Hepatocyte (in vitro differentiated cells): ENCODE data around the gene ARHGEF10L. TPM values are rescaled to one million over a fixed set of nuclear protein-coding genes. Genes with fewer than 3 reads are reported as not detected.

ENCODE experiments used
- DNase-seq: peaks from one replicate; pipeline ENCODE4 v3.0.0-alpha.2; 2016; ENCODE audit warnings: low spot score
- H2AFZ ChIP-seq: fragments of 200-600 bp; sonication (generic); 2 replicates; pipeline ENCODE4 v1.6.0; 2016; ENCODE audit warnings: antibody characterized with exemption, mild to moderate bottlenecking
- H3K27ac ChIP-seq: fragments of 200-600 bp; sonication (generic); 2 replicates; pipeline ENCODE4 v1.5.1; 2016; ENCODE audit warnings: mild to moderate bottlenecking
- H3K27me3 ChIP-seq: fragments of 200-600 bp; sonication (generic); 2 replicates; pipeline ENCODE4 v1.6.1; 2016
- H3K36me3 ChIP-seq: fragments of 200-600 bp; sonication (generic); replicated peaks from 2 replicates; pipeline ENCODE4 v1.5.1; 2016; ENCODE audit warnings: low read depth; ENCODE audit not compliant: insufficient read depth
- H3K4me1 ChIP-seq: fragments of 200-600 bp; sonication (generic); 2 replicates; pipeline ENCODE4 v1.5.1; 2016; ENCODE audit warnings: mild to moderate bottlenecking, moderate library complexity; ENCODE audit not compliant: insufficient read depth
- H3K4me2 ChIP-seq: fragments of 200-600 bp; sonication (generic); 2 replicates; pipeline ENCODE4 v1.6.0; 2016
- H3K4me3 ChIP-seq: fragments of 200-600 bp; sonication (generic); 2 replicates; pipeline ENCODE4 v1.5.1; 2016; ENCODE audit warnings: mild to moderate bottlenecking
- H3K79me2 ChIP-seq: fragments of 200-600 bp; sonication (generic); 2 replicates; pipeline ENCODE4 v1.6.0; 2017; ENCODE audit warnings: mild to moderate bottlenecking
- H3K9me2 ChIP-seq: fragments of 200-600 bp; sonication (generic); replicated peaks from 2 replicates; pipeline ENCODE4 v1.6.0; 2017; ENCODE audit warnings: mild to moderate bottlenecking; ENCODE audit not compliant: insufficient read depth
- H3K9me3 ChIP-seq: fragments of 200-600 bp; sonication (generic); 2 replicates; pipeline ENCODE4 v1.5.1; 2016; ENCODE audit warnings: low read depth, mild to moderate bottlenecking
- H4K20me1 ChIP-seq: fragments of 200-600 bp; sonication (generic); 2 replicates; pipeline ENCODE4 v1.6.0; 2016; ENCODE audit warnings: mild to moderate bottlenecking; ENCODE audit not compliant: insufficient read depth, poor library complexity, severe bottlenecking
- EZH2 ChIP-seq: fragments of 200-600 bp; sonication (generic); IDR thresholded peaks from 2 replicates; pipeline ENCODE4 v1.6.1; 2016; ENCODE audit warnings: antibody characterized with exemption, mild to moderate bottlenecking, borderline replicate concordance
- EZH2phosphoT487 ChIP-seq: fragments of 200-600 bp; sonication (generic); IDR thresholded peaks from one replicate; pipeline ENCODE4 v1.6.1; 2018; ENCODE audit warnings: antibody characterized with exemption, mild to moderate bottlenecking, low read depth, moderate library complexity; ENCODE audit not compliant: unreplicated experiment, severe bottlenecking
- WGBS: methylation state at CpG from one replicate; pipeline ENCODE4 v1.1.6; 2016; ENCODE audit warnings: low lambda C conversion rate; ENCODE audit errors: missing lambda C conversion rate; 5-methylcytosine and 5-hydroxymethylcytosine counted together
- polyA plus RNA-seq: library from polyadenylated mRNA; unstranded; fragments of >200 nt; fragmentation: Nextera tagmentation; extraction: Ambion mirVana; gene quantifications from 2 replicates; pipeline ENCODE4 v1.2.1, GENCODE V29; 2016
- total RNA-seq: library from RNA; depleted of rRNA; stranded (reverse); fragments of >200 nt; gene quantifications from 2 replicates; pipeline ENCODE4 v1.2.3, GENCODE V29; 2014
- TF ChIP-seq, protein P1 (sequence below): fragments of 200-600 bp; sonication (generic); IDR thresholded peaks from 2 replicates; pipeline ENCODE4 v1.5.1; 2016; ENCODE audit warnings: antibody characterized with exemption, mild to moderate bottlenecking; ENCODE audit not compliant: poor library complexity

Gene ARHGEF10L
- total and polyA plus RNA-seq, 2 experiments from 2014 or later = 40.4 to 48.3 TPM

DNA sequence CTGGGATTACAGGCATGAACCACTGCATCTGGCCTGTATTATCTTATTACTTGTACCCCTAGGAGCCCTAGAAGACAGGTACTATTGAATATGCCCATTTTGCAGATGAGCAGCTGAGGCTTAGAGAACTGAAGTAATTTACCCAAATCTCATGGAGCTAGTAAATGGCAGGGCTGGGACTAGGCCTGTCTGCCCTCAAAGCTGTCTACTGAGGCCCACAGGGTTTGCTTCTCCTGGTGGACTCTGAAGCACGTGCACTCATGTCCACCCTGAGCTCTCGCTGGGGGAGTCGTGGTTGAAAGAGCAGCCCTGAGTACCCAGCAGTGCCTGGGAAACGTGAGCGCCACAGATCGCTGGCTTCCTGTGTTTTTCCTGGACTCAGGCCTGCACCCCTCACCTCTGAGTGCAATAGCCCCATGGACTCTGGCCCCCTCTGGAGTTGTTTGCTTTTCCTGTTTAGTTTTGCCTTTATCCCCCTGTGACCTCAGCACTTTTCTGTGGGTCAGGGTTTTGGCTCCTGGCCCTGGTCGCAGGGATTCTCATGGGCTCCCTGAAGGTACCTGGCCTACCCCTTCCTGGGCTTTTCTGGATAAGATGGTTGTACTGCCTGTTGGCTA lies 52.4 kb downstream of the ARHGEF10L start:
- WGBS = 59% methylated on average over 7 of the region's 7 CpGs
- Histone ChIP-seq H3K9me3 (no peaks in the 10 kb centered on the region), H4K20me1 (no peaks in the 10 kb centered on the region), H3K4me2 (no peak overlapping the region), H3K4me3 (no peak overlapping the region), H3K4me1 (peaks cover 76% of the 10 kb centered on the region), H3K79me2 (peaks cover 37% of the 10 kb centered on the region), H2AFZ (no peak overlapping the region), H3K27me3 (no peaks in the 10 kb centered on the region), H3K9me2 (no peaks in the 10 kb centered on the region), H3K27ac (peak overlapping the region; percentile 60), H3K36me3 (no peaks in the 10 kb centered on the region)
- DNase-seq = peak; percentile 58
- TF ChIP-seq EZH2phosphoT487 (no peak), EZH2 (no peak)
- TF ChIP-seq, protein P1, sequence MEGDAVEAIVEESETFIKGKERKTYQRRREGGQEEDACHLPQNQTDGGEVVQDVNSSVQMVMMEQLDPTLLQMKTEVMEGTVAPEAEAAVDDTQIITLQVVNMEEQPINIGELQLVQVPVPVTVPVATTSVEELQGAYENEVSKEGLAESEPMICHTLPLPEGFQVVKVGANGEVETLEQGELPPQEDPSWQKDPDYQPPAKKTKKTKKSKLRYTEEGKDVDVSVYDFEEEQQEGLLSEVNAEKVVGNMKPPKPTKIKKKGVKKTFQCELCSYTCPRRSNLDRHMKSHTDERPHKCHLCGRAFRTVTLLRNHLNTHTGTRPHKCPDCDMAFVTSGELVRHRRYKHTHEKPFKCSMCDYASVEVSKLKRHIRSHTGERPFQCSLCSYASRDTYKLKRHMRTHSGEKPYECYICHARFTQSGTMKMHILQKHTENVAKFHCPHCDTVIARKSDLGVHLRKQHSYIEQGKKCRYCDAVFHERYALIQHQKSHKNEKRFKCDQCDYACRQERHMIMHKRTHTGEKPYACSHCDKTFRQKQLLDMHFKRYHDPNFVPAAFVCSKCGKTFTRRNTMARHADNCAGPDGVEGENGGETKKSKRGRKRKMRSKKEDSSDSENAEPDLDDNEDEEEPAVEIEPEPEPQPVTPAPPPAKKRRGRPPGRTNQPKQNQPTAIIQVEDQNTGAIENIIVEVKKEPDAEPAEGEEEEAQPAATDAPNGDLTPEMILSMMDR = no peak

DNA sequence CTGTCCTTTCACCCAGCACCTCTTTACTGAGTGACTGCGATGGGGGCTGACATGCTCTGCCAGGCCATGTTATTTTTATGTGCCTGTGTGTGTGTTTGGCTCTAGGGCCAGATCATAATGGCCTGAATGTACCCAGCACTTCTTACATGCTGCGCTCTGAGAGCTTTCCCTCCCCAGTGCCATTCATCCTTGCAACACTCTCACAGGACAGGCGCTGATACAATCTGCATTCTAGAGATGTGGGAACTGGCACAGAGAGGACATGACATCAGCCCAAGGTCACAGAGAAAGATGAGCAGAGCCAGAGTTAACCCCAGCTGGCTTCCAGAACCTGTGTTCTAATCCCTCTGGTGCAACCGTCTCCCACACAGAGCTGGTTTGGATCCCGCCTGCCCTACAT lies 54.5 kb downstream of the ARHGEF10L start:
- no peaks in the 10 kb centered on the region for H3K9me2 ChIP-seq
- no peak overlapping the region for H2AFZ ChIP-seq
- peaks cover 62% of the 10 kb centered on the region for H3K4me1 ChIP-seq
- WGBS = 81% methylated on average over 5 of the region's 5 CpGs
- no peaks in the 10 kb centered on the region for H3K27me3 ChIP-seq
- H3K9me3 ChIP-seq = no peaks in the 10 kb centered on the region
- no peak overlapping the region for H3K27ac ChIP-seq
- H3K4me2 ChIP-seq = no peak overlapping the region
- H3K4me3 ChIP-seq = no peak overlapping the region
- no peaks in the 10 kb centered on the region for H3K36me3 ChIP-seq
- no peak for DNase-seq
- H4K20me1 ChIP-seq = no peaks in the 10 kb centered on the region
- TF ChIP-seq EZH2 (no peak), EZH2phosphoT487 (no peak)
- TF ChIP-seq, protein P1 = no peak
- H3K79me2 ChIP-seq = peaks cover 37% of the 10 kb centered on the region

DNA sequence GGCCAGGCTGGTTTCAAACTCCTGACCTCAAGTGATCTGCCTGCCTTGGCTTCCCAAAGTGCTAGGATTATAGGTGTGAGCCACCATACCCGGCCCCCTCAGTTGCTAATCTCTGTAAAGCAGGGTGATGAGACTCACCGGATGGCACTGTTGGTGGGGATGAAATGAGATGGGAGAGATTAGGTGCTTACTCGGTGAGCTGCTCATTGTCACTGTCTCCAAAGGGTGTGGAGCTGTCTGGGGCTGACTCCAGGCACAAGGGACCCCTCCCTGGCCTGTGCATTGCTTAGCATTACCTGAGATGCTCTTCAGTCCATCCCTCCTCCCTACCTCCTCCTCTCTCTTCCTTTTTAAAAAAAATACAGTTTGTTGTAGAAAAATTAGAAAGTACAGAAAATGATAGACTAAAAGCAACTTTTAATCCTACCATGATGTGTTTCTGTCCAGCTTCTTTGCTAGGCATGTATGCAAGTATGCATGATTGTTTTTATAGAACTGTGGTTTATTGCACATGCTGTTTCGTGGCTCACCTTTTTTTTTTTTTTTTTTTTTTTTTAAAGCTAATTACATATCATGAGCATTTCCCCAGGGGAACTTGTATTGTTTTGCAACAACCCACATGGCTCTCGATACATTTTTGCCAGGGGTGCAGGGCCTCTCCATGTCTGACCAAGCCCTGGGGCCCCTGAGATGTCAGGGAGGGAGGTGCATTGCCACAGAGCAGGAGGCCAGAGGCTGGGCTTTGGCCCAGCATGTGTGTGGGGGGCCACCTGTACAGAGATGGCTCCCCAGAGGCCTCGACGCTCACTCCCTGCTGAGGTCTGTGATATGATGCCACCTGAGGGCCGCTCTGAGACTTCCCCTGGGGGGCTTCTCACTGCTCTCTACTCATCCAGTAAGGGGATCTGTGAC lies 55.4 kb downstream of the ARHGEF10L start:
- no peak for TF ChIP-seq EZH2phosphoT487
- Histone ChIP-seq H3K36me3 (no peaks in the 10 kb centered on the region), H3K4me1 (peaks cover 53% of the 10 kb centered on the region), H3K4me2 (no peak overlapping the region), H2AFZ (no peak overlapping the region), H3K27ac (peak overlapping the region; percentile 98), H3K4me3 (no peak overlapping the region), H3K9me2 (no peaks in the 10 kb centered on the region), H3K9me3 (no peaks in the 10 kb centered on the region), H4K20me1 (no peaks in the 10 kb centered on the region), H3K79me2 (peaks cover 34% of the 10 kb centered on the region), H3K27me3 (no peaks in the 10 kb centered on the region)
- 67% methylated on average over 8 of the region's 8 CpGs for WGBS
- no peak for DNase-seq

DNA sequence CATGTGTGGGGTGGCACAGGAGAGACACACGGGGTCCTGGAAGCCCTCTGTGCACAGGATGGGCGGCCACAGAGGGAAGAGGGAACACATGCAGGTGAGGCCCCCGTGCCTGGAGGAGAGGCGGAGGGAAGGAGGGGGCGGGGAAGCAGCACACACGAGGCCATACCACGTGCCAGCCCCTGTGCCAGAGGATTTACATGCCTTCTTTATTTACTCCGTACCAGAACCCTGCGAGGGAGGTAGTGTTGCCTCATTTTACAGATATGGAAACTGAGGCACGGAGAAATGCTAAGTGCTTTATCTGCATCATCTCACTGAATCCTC lies 56.1 kb downstream of the ARHGEF10L start:
- no peaks in the 10 kb centered on the region for H3K9me3 ChIP-seq
- DNase-seq = no peak
- H3K4me1 ChIP-seq = peaks cover 48% of the 10 kb centered on the region
- H3K9me2 ChIP-seq = no peaks in the 10 kb centered on the region
- no peaks in the 10 kb centered on the region for H3K36me3 ChIP-seq
- H3K4me2 ChIP-seq = no peak overlapping the region
- no peak overlapping the region for H3K4me3 ChIP-seq
- H3K27ac ChIP-seq = peak overlapping the region; percentile 98
- TF ChIP-seq, protein P1 = no peak
- TF ChIP-seq EZH2phosphoT487 = no peak
- TF ChIP-seq EZH2 = no peak
- H2AFZ ChIP-seq = no peak overlapping the region
- WGBS = 87% methylated on average over 10 of the region's 10 CpGs
- H3K79me2 ChIP-seq = peaks cover 31% of the 10 kb centered on the region
- no peaks in the 10 kb centered on the region for H4K20me1 ChIP-seq
- no peaks in the 10 kb centered on the region for H3K27me3 ChIP-seq
